ENCODE data around the gene SORCS1.
"Not testable (repeated sequence)": the region's sequence is repeated elsewhere in the genome, so short reads cannot be mapped to it uniquely, and the experiment has no call there.

Gene SORCS1

DNA sequence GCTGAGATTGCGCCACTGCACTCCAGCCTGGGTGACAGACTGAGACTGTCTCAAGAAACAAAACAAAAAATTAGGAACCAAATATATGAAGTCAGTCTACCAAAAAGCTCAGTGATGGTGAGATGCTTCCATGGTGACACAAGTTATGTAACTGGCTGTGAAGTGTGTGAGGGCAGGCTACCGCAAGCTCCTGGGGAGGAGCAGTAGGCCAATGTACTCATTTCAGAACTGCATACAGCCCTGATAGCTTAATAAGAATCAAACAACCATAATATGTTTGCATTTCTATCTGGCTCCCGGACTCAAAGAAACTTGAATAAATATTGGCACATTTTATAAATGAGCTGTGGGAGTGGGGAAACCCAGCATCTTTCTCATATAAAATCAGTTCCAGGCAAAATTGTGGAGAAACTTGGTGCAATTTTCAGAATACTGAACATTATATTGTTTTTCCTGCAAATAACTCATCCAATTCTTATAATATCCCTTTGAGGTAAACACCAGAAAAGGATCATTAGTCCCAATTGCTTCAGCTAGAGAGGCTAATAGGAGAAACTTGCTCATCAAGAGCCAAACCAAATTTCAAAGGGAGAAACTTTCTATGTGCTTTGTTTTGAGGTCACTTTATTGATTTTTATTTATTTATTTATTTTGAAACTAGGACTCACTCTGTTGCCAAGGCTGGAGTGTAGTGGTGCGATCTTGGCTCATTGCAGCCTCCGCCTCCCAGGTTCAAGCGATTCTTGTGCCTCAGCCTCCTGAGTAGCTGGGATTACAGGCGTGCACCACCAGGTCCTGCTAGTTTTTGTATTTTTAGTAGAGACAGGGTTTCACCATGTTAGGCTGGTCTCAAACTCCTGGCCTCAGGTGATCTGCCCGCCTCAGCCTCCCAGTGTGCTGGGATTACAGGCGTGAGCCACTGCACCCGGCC, 127.0 kb downstream of the SORCS1 start:
- DNase-seq = no peak

DNA sequence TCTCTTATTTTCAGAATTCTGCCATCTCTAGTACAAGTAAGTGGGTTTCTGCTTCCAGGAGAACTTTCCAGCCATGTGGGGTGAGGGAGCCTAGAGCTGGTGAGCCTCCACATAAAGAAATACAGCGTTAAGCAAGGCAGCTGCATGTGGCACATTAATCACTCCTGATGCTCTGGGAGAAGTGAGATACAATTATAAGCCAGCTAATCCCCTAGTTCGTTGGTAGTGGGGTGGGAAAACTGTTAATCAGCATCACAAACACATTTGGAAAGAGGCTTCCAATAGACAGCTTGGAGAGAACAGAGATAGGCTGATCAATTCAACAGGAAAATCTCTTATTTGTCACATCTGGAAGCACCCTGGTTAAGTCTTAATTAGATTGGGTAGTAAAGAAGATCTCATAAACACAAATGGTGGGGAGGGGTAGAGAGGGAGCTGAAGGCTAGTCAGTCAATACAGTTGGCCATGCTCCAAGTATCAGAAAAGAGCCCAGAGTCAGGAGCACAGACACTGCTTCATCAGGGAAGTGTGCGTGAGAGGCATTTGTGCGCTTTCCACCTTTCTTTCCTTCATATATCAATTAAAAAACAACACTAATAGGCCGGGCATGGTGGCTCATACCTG, 130.6 kb downstream of the SORCS1 start:
- DNase-seq = no peak

GRCh38 chr10:107032700-107033401, 131.7 kb downstream of the SORCS1 start:
- DNase-seq = no peak

DNA sequence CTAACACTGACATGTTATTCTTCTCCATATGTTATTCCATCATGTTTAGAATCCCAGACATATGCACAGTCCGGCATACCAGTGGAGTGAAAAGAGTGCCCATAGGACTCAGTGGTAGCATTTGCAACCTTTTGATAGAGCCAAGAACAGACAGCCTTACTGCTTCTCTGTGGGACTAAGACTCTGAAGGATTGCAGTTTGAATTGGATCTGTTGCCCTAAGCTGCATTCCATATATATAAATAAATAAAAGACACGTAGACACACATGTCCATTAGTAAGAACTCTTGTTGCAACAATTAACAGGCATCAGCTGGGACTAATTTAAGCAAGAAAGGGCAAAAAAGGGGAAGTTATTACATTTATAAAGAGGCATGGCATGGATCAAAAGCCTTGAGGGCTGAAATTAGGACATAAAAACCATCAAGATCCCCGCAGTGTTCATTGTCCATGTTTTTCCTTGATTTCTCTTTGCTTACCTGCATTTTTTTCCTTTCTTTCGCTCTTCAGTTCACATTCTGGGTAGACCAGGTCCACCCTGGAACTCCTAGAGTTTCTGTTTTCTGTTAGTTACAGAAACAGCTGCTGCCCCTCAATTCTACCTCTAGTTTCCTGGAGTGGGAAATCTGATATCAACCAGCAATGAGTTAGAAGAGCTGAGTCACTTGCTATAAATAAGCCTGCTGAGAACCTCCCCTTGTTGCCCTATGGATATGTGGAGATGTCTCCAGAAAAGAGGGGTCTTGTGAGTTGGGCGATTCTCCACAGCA, 132.4 kb downstream of the SORCS1 start:
- no peak for DNase-seq

- DNase-seq = no peak
These were observed 136.3 kb downstream of the SORCS1 start for GRCh38 chr10:107028236-107028635.

GRCh38 chr10:107025676-107026075, 138.8 kb downstream of the SORCS1 start:
- DNase-seq = no peak

- not testable (repeated sequence) for DNase-seq
These were observed 140.5 kb downstream of the SORCS1 start for GRCh38 chr10:107024033-107024432.

- no peak for DNase-seq
These were observed 141.7 kb downstream of the SORCS1 start for GRCh38 chr10:107022600-107023354.

DNA sequence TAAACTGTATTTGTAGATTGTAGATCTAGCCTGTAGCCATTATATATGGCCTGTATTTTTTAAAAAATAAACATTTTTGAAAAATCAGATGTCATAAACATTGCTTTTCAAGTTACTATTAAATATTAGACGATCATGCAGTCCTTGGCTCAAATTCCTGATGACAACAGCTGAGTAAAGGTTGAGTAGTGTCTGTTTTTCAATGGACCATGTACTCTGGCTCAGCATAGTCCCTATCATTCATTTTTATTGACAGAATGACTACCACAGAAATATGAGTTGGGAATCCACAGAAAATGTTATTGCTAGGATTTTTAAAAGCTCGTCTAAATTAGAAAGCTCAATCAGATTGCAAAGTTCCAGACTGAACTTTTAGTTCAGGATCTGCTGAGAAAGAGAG, 145.4 kb downstream of the SORCS1 start:
- no peak for DNase-seq

- no peak for DNase-seq
These were observed 151.1 kb downstream of the SORCS1 start for GRCh38 chr10:107013258-107014006.

- DNase-seq = no peak
These were observed 152.5 kb downstream of the SORCS1 start for GRCh38 chr10:107011992-107012391.

GRCh38 chr10:107011105-107011504, 153.4 kb downstream of the SORCS1 start:
- no peak for DNase-seq

DNA sequence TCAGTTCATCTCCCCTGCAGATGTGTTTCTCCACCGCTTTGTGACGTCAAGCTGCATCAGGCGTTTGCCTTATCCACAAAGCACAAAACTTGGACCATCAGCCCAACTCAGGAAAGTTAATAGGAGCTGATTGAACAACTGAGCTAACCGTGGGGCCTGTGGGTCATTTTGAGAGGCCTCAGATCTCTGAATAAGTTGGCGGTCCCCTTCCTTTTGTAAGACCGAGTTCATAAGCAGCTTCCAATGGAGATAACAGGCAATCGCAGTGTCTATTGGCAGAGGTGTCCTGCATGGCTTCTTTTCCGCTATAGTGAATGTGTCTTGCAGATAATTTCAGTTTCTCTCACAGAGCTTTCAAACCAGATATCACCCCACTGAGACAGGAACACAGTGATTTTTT, 154.0 kb downstream of the SORCS1 start:
- DNase-seq = no peak

DNA sequence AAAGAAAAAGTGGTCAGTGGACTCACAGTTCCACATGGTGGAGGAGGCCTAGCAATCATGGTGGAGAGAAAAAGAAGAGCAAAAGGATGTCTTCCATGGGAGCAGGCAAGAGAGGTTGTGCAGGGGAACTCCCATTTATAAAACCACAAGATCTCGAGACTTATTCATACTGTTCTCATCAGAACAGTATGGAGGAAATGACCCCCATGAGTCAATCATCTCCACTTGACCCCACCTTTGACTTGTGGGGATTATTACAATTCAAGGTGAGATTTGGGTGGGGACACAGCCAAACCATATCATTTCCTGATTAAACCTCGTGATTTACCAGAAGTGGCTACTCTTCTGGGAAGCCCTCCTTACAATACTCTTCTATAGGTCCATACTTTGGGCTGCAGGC, 160.1 kb downstream of the SORCS1 start:
- no peak for DNase-seq

- no peak for DNase-seq
These were observed 162.4 kb downstream of the SORCS1 start for GRCh38 chr10:107002068-107002467.

DNA sequence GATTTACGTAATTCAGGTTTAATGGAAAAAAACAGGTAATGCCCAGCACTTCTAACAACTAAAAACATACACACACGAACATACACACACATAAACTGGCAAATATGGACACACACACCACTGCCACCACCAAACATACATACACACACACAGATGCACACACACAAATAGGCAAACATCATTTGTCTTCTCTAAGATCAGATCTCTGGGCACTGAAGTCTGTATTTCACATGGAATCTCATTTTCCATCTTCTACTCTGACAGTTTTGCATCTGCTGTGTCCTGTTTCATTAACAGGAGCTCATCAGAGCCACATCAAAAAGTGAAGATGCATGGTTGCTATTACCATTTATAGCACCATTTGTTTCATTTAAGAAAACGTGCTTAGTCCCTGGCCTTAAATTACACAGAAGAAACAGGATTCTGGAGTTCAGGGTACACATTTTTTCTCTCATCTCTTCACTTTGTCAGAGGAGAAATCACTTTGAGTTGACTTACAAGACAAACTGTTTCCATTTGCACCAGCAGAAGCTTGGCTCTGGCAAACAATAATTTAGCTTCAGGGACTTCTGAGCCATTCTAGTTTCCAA, 165.3 kb downstream of the SORCS1 start:
- DNase-seq = no peak

- DNase-seq = no peak
These were observed 166.8 kb downstream of the SORCS1 start for GRCh38 chr10:106997721-106998120.

- DNase-seq = no peak
These were observed 168.0 kb downstream of the SORCS1 start for GRCh38 chr10:106996510-106996909.

- no peak for DNase-seq
These were observed 172.5 kb downstream of the SORCS1 start for GRCh38 chr10:106992055-106992454.

GRCh38 chr10:106991091-106991490, 173.4 kb downstream of the SORCS1 start:
- no peak for DNase-seq

DNA sequence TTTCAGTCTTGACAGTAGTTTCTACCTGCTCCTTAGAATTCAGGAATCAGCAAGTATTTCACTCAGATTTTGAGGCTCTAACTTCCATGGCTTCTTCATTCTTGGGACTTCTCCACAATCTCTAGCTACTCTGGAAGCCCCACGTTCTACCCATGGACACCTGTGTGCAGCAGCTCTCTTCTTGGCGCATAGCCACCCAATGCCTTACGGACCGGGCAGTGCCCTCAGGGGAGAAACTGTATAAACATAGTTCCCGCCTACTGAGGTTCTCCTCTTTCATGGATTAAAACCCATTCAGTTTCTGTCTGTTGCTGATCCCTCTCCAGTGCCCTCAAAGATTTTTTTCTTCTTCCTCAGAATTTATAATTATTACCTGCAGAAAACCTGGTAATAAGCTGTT, 177.1 kb downstream of the SORCS1 start:
- no peak for DNase-seq
